Neuronal stem cell (in vitro differentiated cells): ENCODE results near the gene RFC5.

ENCODE experiments used
- DNase-seq: peaks from one replicate; pipeline ENCODE4 v3.0.0-alpha.2; 2013; ENCODE audit warnings: low spot score
- H2AFZ ChIP-seq: one replicate; pipeline ENCODE4 v1.6.1; 2013; ENCODE audit warnings: mild to moderate bottlenecking, low read length, inconsistent platforms
- H2AK5ac ChIP-seq: 2 replicates; pipeline ENCODE4 v1.6.1; 2013; ENCODE audit warnings: low read depth, mild to moderate bottlenecking, inconsistent platforms, low read length, moderate library complexity, mixed read lengths
- H2BK120ac ChIP-seq: 2 replicates; pipeline ENCODE4 v1.6.1; 2013; ENCODE audit warnings: low read depth, mild to moderate bottlenecking, inconsistent platforms, low read length, moderate library complexity, mixed read lengths
- H2BK12ac ChIP-seq: one replicate; pipeline ENCODE4 v1.6.1; 2013; ENCODE audit warnings: low read length, inconsistent platforms
- H2BK15ac ChIP-seq: 2 replicates; pipeline ENCODE4 v1.6.1; 2013; ENCODE audit warnings: mild to moderate bottlenecking, low read length, inconsistent platforms, mixed read lengths
- H2BK5ac ChIP-seq: one replicate; pipeline ENCODE4 v1.6.1; 2013; ENCODE audit warnings: inconsistent platforms, mild to moderate bottlenecking, low read length, moderate library complexity
- H3K14ac ChIP-seq: one replicate; pipeline ENCODE4 v1.6.1; 2013; ENCODE audit warnings: low read length, inconsistent platforms
- H3K18ac ChIP-seq: 2 replicates; pipeline ENCODE4 v1.6.1; 2013; ENCODE audit warnings: low read length, inconsistent platforms
- H3K23ac ChIP-seq: 2 replicates; pipeline ENCODE4 v1.6.1; 2013; ENCODE audit warnings: low read depth, mild to moderate bottlenecking, mixed read lengths, low read length, inconsistent platforms; ENCODE audit not compliant: poor library complexity
- H3K27ac ChIP-seq: replicated peaks from 3 replicates; pipeline ENCODE4 v1.5.1; 2013; ENCODE audit warnings: low read length, inconsistent platforms
- H3K27me3 ChIP-seq, 3 experiments: 2 replicates each; pipeline ENCODE4 v1.6.1; 2013; ENCODE audit warnings: low read length in 3 of 3, mild to moderate bottlenecking in 2 of 3, inconsistent platforms in 1 of 3, low read depth in 1 of 3, mixed read lengths in 1 of 3, moderate library complexity in 1 of 3; ENCODE audit not compliant: control insufficient read depth in 3 of 3, insufficient read depth in 3 of 3
- H3K36me3 ChIP-seq, 2 donors: replicated peaks in 1 of 2; 2 replicates each; pipeline ENCODE4 v1.6.1; 2013; ENCODE audit warnings: low read length in 2 of 2; ENCODE audit not compliant: control insufficient read depth in 2 of 2, insufficient read depth in 2 of 2
- H3K4ac ChIP-seq: 2 replicates; pipeline ENCODE4 v1.6.1; 2013; ENCODE audit warnings: inconsistent platforms, mild to moderate bottlenecking, low read length, moderate library complexity
- H3K4me1 ChIP-seq, 2 donors: 1 replicate in 1 of 2; 2 replicates in 1 of 2; pipeline ENCODE4 v1.6.1; 2013; ENCODE audit warnings: low read length in 2 of 2, low read depth in 1 of 2; ENCODE audit not compliant: control insufficient read depth in 2 of 2, insufficient read depth in 1 of 2
- H3K4me2 ChIP-seq: one replicate; pipeline ENCODE4 v1.6.1; 2013; ENCODE audit warnings: mild to moderate bottlenecking, low read length, inconsistent platforms; ENCODE audit not compliant: insufficient read depth, poor library complexity, severe bottlenecking
- H3K4me3 ChIP-seq, 2 donors: 2 replicates each; pipeline ENCODE4 v1.5.1; 2013; ENCODE audit warnings: low read length in 2 of 2, mild to moderate bottlenecking in 2 of 2, inconsistent platforms in 1 of 2, moderate library complexity in 1 of 2
- H3K79me1 ChIP-seq: one replicate; pipeline ENCODE4 v1.6.1; 2013; ENCODE audit warnings: low read depth, mild to moderate bottlenecking, inconsistent platforms, low read length, moderate library complexity
- H3K9ac ChIP-seq: one replicate; pipeline ENCODE4 v1.6.1; 2013; ENCODE audit warnings: mild to moderate bottlenecking, low read depth, low read length, inconsistent platforms; ENCODE audit not compliant: poor library complexity
- H3K9me3 ChIP-seq, 2 donors: replicated peaks in 1 of 2; 2 replicates each; pipeline versions ENCODE3 to v1.6.1; 2013; ENCODE audit warnings: low read length in 2 of 2, mild to moderate bottlenecking in 2 of 2, inconsistent platforms in 1 of 2, low read depth in 1 of 2, mixed read lengths in 1 of 2, moderate library complexity in 1 of 2; ENCODE audit not compliant: control insufficient read depth in 2 of 2, insufficient read depth in 1 of 2
- H4K8ac ChIP-seq: one replicate; pipeline ENCODE4 v1.6.1; 2013; ENCODE audit warnings: low read depth, mild to moderate bottlenecking, inconsistent platforms, low read length, moderate library complexity
- H4K91ac ChIP-seq: one replicate; pipeline ENCODE4 v1.6.1; 2013; ENCODE audit warnings: low read length, low read depth, mild to moderate bottlenecking, inconsistent platforms; ENCODE audit not compliant: poor library complexity
- WGBS, 2 donors: extraction: QIAGEN DNeasy Blood & Tissue Kit; methylation state at CpG; one replicate each; pipeline ENCODE4 v1.1.7; 2013; ENCODE audit warnings: missing lambda C conversion rate in 2 of 2, mixed read lengths in 1 of 2; ENCODE audit not compliant: insufficient read length in 2 of 2, insufficient replicate concordance in 1 of 2; ENCODE audit errors: extremely low coverage in 2 of 2; 5-methylcytosine and 5-hydroxymethylcytosine counted together

RFC5 gene

GRCh38 chr12:118015306-118015705, 1.2 kb upstream of the RFC5 start:
- H3K4ac ChIP-seq: no peak overlapping the region
- H2BK120ac ChIP-seq: no peak overlapping the region
- peaks cover 14 to 27% of the 10 kb centered on the region in 2 donors for H3K36me3 ChIP-seq
- H3K4me1 ChIP-seq: peaks cover 4 to 6% of the 10 kb centered on the region in 2 donors
- no peak overlapping the region for H2BK5ac ChIP-seq
- H2AFZ ChIP-seq: no peak overlapping the region
- no peaks in the 10 kb centered on the region for H3K79me1 ChIP-seq
- H2BK15ac ChIP-seq: no peak overlapping the region
- no peak overlapping the region for H4K91ac ChIP-seq
- no peak overlapping the region for H3K9ac ChIP-seq
- H2BK12ac ChIP-seq: no peak overlapping the region
- H3K4me3 ChIP-seq: no peak overlapping the region
- H3K9me3 ChIP-seq: no peaks in the 10 kb centered on the region
- no peak overlapping the region for H3K14ac ChIP-seq
- no peak overlapping the region for H4K8ac ChIP-seq
- WGBS, 2 donors: no CpG with 5 or more reads among the region's 2 CpGs
- DNase-seq: no peak
- H3K4me2 ChIP-seq: no peak overlapping the region
- H3K23ac ChIP-seq: no peak overlapping the region
- H3K27ac ChIP-seq: no peak overlapping the region
- no peak overlapping the region for H3K18ac ChIP-seq
- H2AK5ac ChIP-seq: no peak overlapping the region
- no peaks in the 10 kb centered on the region for H3K27me3 ChIP-seq

- DNase-seq: peak; percentile 15
- no peak overlapping the region for H3K27ac ChIP-seq
These were observed 559 bp upstream of the RFC5 start for GRCh38 chr12:118015944-118016343.

GRCh38 chr12:118017926-118018325, 1.4 kb downstream of the RFC5 start:
- Histone ChIP-seq H2AK5ac (no peak overlapping the region), H3K9ac (no peak overlapping the region), H2BK15ac (no peak overlapping the region), H3K27me3 (no peaks in the 10 kb centered on the region), H3K4ac (no peak overlapping the region), H3K79me1 (no peaks in the 10 kb centered on the region), H2BK12ac (no peak overlapping the region), H2BK120ac (no peak overlapping the region), H3K27ac (no peak overlapping the region), H3K23ac (no peak overlapping the region), H2AFZ (no peak overlapping the region), H3K14ac (no peak overlapping the region), H3K36me3 (peaks cover 24 to 53% of the 10 kb centered on the region in 2 donors), H3K4me1 (peaks cover 4 to 6% of the 10 kb centered on the region in 2 donors), H4K91ac (no peak overlapping the region), H4K8ac (no peak overlapping the region), H3K18ac (no peak overlapping the region), H3K4me3 (peak overlapping the region in 1 of 2 donors; percentile 84), H3K4me2 (no peak overlapping the region), H3K9me3 (no peaks in the 10 kb centered on the region), H2BK5ac (no peak overlapping the region)
- DNase-seq: no peak

More at GRCh38 chr12:118015944-118016343, 559 bp upstream of the RFC5 start:
- no peak overlapping the region for H4K91ac ChIP-seq
- no peak overlapping the region for H2AK5ac ChIP-seq
- no peak overlapping the region for H2BK120ac ChIP-seq
- no peaks in the 10 kb centered on the region for H3K79me1 ChIP-seq
- peak overlapping the region; percentile 90 for H2AFZ ChIP-seq
- H3K4me3 ChIP-seq: peak overlapping the region in 1 of 2 donors; percentile 84
- no peak overlapping the region for H3K18ac ChIP-seq
- no peak overlapping the region for H3K23ac ChIP-seq
- no peak overlapping the region for H3K9ac ChIP-seq
- no peak overlapping the region for H3K14ac ChIP-seq
- no peak overlapping the region for H3K4me2 ChIP-seq
- H3K36me3 ChIP-seq: peaks cover 16 to 34% of the 10 kb centered on the region in 2 donors
- peaks cover 4 to 6% of the 10 kb centered on the region in 2 donors for H3K4me1 ChIP-seq
- H3K9me3 ChIP-seq: no peaks in the 10 kb centered on the region
- no peak overlapping the region for H2BK5ac ChIP-seq
- H2BK12ac ChIP-seq: no peak overlapping the region
- no peak overlapping the region for H4K8ac ChIP-seq
- no CpG with 5 or more reads among the region's 9 CpGs for WGBS, 2 donors
- no peak overlapping the region for H2BK15ac ChIP-seq
- H3K27me3 ChIP-seq: no peaks in the 10 kb centered on the region
- H3K4ac ChIP-seq: no peak overlapping the region

GRCh38 chr12:118020036-118020435, 3.5 kb downstream of the RFC5 start:
- Histone ChIP-seq H4K8ac (no peak overlapping the region), H3K27ac (no peak overlapping the region), H2BK12ac (no peak overlapping the region), H3K14ac (no peak overlapping the region), H3K9me3 (no peaks in the 10 kb centered on the region), H4K91ac (no peak overlapping the region), H3K4me2 (no peak overlapping the region), H3K18ac (no peak overlapping the region), H3K4me1 (peaks cover 4 to 6% of the 10 kb centered on the region in 2 donors), H3K4ac (no peak overlapping the region), H2BK120ac (no peak overlapping the region), H2BK5ac (no peak overlapping the region), H2AK5ac (no peak overlapping the region), H3K4me3 (peak overlapping the region in 1 of 2 donors; percentile 16), H3K36me3 (peaks cover 31 to 70% of the 10 kb centered on the region in 2 donors), H3K23ac (no peak overlapping the region), H3K27me3 (no peaks in the 10 kb centered on the region), H3K79me1 (no peaks in the 10 kb centered on the region), H3K9ac (no peak overlapping the region), H2BK15ac (no peak overlapping the region), H2AFZ (no peak overlapping the region)
- WGBS, 2 donors: no CpG with 5 or more reads among the region's 1 CpG
- no peak for DNase-seq
